HFF-Myc (cell line): Measurements from ENCODE around the gene FAM222A.

Experiments used
- DNase-seq: peaks from one replicate; pipeline ENCODE4 v3.0.0-alpha.2; 2011; ENCODE audit warnings: low read depth; ENCODE audit errors: extremely low read depth
- H3K4me3 ChIP-seq: replicated peaks from 2 replicates; pipeline ENCODE4 v1.5.1; 2011; ENCODE audit warnings: low read depth, mild to moderate bottlenecking, control low read depth, low read length
- TF ChIP-seq, protein P1 (sequence below): IDR thresholded peaks from 2 replicates; pipeline ENCODE4 v1.5.1; 2012; ENCODE audit warnings: mild to moderate bottlenecking, low read depth, low read length, control low read depth; ENCODE audit errors: missing control alignments

Gene FAM222A

DNA sequence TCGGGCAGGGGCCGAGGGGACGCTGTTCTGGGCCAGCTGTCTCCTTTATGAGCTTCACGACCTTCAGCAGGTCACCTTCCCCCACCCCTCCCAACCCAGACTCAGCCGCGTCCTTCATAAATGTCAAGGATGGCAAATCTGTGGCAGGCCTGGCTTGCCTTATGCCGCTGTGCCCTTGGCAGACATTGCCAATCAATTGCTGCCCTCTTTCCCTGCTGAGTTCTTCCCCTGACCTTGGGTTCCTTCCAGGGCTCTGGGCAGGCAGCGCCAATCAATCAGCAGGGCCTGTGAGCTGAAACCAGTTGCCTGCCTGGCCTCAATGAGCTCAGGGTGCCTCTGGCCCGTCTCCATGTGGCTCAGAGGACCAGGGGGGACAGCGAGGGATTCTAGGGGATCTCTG is 7.7 kb downstream of the FAM222A start:
- no peak overlapping the region for H3K4me3 ChIP-seq
- no peak for DNase-seq
- TF ChIP-seq, protein P1, sequence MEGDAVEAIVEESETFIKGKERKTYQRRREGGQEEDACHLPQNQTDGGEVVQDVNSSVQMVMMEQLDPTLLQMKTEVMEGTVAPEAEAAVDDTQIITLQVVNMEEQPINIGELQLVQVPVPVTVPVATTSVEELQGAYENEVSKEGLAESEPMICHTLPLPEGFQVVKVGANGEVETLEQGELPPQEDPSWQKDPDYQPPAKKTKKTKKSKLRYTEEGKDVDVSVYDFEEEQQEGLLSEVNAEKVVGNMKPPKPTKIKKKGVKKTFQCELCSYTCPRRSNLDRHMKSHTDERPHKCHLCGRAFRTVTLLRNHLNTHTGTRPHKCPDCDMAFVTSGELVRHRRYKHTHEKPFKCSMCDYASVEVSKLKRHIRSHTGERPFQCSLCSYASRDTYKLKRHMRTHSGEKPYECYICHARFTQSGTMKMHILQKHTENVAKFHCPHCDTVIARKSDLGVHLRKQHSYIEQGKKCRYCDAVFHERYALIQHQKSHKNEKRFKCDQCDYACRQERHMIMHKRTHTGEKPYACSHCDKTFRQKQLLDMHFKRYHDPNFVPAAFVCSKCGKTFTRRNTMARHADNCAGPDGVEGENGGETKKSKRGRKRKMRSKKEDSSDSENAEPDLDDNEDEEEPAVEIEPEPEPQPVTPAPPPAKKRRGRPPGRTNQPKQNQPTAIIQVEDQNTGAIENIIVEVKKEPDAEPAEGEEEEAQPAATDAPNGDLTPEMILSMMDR, result no peak

DNA sequence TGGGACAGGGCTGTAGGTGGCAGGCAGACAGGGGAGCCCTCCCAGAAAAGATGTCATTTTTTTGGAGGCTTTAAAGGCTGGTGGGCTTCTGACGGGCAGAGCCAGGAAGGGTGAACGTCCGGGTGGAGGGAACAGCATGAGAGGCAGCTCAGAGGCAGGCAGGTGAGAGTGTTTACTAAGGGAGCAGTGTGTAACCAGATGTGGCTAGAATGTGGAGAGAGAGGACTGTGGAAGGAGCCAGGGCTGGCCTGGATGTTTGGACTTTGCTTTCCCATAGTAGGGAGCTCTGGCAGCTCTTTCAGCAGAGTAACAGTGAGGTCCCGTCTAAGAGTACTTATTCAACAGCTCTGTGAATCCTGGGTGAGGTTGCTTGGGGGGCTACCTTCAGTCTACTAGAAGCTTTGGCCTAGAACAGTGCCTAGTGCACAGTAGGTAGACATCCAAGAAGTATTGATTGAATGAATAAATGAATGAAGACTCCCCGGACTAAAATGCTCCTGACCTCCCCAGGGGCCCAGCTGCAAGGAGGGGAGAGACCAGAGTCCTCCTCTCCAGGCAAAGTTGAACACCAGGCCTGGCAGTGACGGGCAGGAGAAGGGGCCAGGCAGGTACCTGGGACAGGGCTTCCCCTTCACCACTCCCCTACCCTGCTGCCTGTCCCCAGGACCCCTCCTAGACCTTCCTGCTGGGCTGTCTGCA is 8.5 kb downstream of the FAM222A start:
- TF ChIP-seq, protein P1, result no peak
- no peak for DNase-seq
- no peak overlapping the region for H3K4me3 ChIP-seq

DNA sequence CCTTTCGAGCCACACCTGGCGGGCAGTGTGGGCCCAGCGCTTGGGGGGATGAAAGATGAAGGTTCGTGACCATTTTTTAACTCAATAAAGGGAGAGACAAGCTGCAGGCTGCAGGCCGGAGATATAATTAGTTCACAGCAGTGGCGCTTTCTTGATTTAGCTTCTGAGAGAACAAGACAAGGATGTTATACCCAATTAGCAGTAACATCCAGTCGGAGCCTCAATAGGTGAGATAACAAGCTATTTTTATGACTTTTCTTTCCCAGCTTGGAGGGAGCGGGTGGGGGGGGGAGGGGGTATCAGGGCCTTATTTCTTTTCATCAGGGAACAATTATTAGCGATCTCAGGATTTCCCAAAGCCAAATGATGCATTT is 9.1 kb downstream of the FAM222A start:
- H3K4me3 ChIP-seq, result no peak overlapping the region
- TF ChIP-seq, protein P1, result no peak
- no peak for DNase-seq

DNA sequence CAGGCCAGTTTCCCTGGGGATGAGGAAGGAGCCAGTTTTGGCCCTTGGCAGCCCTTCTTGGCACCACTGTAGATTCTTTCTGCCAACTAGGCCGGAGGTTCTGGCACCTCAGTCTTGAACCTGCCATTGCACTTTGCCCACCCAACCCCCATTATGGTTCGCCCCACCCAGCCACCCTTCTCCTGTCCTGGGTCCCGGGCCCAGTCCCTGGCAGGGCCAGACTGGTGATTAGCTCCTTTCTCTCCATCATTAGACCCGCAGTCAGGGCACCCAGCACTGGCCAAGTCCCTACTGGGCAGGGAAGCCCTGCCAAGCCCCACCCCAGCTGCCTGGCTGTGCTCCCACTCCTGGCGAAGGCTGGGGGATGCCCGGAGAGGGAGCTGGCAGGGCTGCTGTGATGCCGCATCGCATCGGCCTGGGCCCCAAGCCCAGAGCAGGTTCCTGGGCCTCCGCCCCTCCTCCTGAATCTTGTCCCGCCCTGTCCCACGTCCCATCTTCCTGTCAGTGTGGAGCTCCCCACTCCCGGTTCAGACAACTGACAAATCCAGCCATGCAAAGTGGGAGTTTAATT is 9.8 kb downstream of the FAM222A start:
- no peak for DNase-seq
- H3K4me3 ChIP-seq, result no peak overlapping the region
- TF ChIP-seq, protein P1, result no peak

DNA sequence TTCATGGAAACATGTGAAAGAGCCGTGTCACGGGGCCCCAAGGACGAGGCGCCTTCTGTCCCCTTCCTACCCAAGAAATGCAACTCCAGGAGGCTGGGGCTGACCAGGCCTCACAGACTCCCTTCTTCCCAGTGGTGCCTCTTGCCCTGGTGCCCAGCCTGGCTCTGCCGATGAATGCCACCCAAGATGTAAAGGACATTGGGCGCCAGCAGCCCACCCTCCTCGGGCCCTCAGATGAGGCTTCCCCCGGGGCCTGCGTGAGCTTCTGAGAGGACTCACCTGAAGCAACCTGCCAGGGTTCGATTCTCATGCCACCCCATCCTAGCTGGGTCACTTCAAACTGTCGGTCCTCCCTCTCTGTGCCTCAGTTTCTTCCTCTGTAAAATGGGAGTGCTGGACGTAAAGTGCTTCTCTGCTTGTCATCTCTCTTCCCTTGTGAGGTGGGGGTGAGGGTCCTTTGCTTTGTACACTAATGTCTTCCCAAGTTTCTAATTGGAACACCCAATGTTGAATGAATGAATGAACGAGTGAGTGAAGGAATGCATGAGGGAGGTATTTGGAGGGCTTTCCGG is 10.8 kb downstream of the FAM222A start:
- no peak for DNase-seq
- TF ChIP-seq, protein P1, result no peak
- no peak overlapping the region for H3K4me3 ChIP-seq

DNA sequence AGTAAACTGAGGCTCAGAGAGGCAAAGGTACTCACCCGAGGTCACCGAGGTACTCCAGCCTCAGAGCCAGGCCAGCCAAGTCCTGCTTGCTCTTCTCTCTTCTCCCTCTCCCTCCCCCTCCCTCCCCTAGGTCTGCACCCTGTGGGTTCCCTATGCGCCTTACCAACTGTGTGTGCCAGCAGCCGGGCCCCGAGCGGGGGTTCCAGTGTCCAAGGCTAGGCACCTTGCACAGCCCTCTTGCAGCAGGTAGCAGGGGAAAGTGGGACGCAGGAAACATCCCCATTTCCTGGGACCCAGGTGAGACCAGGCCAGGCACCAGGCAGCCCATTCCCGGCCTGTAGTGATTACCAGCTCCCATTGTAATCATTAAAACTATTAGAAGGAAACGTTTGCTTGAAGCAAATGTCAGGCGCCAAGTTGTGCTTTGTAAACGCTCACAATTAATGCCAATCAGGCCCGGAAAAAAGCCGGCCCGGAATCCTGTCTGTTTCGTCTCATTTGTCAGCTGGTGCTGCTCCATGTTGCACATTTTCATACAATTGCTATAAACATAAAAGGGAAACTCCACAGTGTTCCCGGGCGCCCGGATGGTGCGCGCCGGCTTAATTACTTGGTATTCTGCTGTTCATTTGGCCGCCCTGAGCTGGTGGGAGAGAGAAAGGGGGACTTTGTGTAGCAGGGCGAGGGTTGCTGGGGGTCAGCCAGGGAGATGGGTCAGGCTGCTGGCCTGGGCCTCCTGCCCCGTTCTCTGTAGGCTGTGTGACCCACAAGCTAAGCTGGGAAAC is 11.9 kb downstream of the FAM222A start:
- no peak for DNase-seq
- TF ChIP-seq, protein P1, result no peak
- no peak overlapping the region for H3K4me3 ChIP-seq
